GM21576 (cell line): ENCODE data around the gene FAM184A.

ENCODE experiments used
- ATAC-seq: cut with Tn5 transposase; IDR thresholded peaks from one replicate; pipeline ENCODE4 v1.9.1; 2021; ENCODE audit warnings: mild to moderate bottlenecking, moderate library complexity; ENCODE audit not compliant: unreplicated experiment

FAM184A gene

DNA sequence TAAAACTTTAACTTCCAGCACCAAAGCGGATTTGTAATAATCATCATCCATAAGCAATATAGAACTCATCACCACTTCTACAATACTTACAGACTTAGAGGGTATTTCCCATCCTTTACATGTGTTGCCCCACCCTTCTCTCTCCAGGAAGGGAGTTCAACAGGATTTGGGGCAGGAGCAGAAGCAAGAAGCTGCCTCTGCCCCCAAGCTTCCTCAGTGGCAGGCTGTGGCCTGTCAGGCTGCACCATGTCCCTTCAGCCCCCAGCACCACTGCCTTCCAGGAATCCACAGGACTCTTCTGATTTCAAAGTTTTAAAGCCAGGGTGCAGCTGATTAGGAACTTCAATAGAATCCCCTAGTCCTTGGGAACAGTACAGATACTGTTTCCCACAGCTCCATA is 106.8 kb downstream of the FAM184A start:
- no peak for ATAC-seq

DNA sequence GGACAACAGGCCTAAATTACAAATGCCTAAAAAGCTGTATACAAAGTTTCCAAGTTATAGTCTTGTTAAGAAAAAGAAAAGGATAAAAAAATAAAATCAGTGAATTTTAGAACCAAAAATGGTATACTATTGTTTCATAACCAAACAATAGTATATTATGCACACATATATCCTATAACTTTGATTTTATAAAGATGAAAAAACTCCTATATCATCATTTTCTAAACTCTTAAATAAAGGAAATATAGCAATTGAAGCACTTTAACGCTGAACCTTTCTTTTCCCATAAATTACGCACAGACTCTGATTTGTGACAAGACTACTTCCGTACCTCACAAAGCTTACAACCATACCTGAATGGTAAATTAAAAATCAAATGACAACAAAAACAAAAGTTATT is 107.6 kb downstream of the FAM184A start:
- ATAC-seq: no peak

DNA sequence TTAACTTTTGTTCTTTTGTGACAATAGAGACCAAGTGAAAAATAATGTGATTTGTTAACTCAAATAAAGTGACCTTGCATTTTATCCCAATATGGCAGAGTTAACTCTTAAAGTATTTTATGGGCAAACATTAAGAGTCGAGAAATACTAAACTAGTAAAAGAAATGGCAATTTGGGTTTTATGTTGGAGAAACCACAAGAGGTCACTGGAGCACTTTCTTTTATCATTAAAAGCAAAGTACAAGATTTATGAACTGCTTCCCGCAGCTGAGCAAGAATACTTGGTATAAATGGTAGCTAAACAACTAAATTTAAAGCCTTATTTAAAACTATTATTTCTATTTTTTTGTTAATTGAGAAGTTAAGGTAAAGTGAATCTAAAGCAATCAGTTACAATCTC is 110.0 kb downstream of the FAM184A start:
- ATAC-seq: no peak

DNA sequence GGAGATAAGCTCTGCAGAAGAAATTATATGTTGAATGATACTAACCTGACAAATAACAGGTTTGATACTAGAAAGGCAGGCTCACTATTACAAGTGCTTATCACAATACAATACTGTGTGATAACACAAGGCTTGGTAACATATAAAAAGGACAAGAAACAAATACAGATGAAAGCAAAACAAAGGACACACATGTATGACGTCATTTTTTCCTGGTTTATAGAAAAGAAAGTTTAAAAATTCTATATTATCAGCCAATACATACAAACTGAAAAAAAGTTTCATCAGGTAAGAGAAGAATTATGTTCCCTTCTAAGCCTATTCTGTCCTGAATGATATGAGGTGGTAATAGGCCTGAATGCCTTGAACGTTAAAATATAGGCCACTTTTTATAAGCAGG is 111.2 kb downstream of the FAM184A start:
- ATAC-seq: no peak

DNA sequence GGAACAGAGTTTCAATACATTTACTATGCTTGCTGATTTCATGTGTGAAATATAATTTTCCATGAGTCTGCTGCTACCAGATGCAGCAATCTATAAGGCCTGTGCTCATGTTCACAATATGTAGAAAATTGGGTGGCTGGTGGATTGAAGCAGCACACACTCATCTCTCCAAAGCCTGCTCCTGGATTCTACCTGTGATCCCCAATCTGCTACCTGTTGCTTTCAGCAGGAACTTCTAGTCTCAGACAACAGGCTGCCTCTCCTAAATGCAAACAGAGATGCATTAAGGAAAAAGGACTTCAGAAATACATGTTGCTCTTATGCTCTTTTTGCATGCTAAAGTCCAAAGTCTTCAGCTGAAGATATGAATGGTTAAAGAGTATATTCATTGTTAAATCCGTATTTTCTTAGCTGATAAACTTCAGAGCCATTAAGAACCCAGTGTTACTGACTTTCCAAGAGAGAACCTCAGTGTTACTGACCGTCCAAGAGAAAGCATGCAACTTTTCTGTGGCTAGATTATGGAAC is 112.6 kb downstream of the FAM184A start:
- no peak for ATAC-seq

DNA sequence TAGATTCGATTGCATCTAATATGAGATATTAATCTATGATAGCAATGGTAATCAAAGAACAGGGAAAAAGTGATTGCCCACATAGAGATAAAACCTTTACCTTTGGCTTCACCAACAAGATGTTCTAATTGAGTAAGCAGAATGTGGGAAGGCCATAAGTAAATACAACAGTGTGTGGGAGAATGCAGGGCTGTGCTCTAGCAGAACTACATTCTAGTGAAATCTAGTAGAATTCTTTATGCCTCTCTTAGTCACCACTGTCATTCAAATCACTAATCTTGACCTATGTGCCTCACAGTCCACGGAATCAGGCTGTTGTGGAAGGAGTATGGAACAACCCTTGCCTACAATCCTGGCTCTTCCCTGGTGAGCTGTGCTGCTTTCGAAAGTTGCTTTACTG is 113.1 kb downstream of the FAM184A start:
- ATAC-seq: no peak

DNA sequence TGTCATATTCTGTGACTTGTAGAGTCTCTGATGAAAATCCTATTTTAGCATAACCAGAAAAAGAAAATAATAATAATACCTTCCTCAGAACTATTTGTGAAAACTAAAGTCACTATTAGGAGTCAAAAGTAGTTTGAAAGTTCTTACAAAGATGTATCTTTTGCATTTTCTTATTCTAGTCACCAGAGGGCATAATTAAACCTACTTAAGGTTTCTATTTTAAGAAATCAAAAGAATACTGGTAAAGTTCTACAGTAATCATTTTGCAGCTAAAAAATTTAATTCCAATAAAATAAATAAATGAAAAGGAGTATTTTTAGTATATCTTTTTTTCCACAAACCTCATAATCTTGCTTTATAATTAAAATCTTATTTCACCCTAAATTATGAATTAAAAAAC is 115.5 kb downstream of the FAM184A start:
- ATAC-seq: no peak

DNA sequence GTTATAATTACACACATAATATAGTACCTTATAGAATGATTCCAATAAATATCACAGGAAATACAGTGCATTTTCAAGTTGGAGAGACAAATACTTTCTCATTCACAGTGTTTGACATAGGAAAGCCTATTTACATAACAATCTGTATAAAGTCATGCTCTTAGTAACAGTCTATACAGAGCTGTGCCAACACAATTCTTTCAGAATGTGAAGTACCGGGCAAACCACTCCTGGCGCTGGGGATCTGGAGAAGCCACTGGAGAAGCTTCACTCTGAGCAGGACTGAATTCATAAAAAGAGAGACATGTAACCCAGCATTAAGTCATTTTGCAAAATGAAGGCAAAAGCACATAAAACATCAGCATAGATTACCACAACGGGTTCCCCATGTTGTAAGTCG is 118.6 kb downstream of the FAM184A start:
- no peak for ATAC-seq

DNA sequence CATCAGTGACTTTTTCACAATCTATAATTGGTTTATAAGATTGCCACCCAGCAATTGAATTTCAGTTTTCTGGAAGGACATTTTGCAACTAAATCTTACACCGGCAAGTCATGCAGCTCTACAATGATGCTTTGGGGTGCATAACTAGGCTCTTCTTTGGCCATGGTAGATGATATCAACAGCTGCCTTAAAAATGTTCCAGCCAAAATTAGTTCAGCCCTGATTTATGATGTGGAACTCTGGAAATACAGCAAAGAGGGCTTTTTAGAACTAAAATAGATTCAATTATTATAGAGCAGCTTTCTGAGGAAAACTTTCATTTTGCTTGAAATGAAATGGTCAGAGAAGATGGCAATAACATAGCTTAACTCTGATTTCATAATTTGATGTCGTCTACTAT is 125.1 kb downstream of the FAM184A start:
- ATAC-seq: no peak

DNA sequence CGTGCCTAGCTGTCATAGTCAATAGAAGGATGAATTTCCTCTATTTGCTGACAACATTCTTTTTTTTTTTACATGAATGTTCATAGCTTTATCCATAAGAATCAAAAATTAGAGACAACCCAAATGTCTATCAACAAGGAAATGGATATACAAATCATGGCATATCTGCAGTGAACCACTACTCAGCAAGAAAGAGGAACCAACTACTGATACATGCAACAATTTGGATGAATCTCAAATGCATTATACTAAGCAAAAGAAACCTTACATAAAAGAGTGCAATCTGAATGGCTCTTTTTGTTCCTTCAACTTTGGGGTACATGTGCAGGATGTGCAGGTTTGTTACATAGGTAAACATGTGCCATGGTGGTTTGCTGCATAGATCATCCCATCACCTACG is 125.8 kb downstream of the FAM184A start:
- ATAC-seq: no peak

DNA sequence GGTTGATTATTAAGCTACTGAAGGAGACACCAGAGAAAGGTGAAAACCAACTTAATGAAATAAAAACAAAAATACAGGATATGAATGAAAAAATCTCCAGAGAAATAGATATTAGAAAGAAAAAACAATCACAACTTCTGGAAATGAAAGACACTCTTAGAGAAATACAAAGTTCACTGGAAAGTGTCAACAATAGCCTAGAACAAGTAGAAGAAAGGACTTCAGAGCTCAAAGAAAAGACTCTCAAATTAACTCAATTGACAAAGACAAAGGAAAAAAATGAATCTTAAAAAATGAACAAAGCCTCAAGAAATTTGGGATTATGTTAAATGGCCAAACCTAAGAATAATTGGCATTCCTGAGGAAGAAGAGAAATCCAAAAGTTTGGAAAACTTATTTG is 133.2 kb downstream of the FAM184A start:
- ATAC-seq: no peak

DNA sequence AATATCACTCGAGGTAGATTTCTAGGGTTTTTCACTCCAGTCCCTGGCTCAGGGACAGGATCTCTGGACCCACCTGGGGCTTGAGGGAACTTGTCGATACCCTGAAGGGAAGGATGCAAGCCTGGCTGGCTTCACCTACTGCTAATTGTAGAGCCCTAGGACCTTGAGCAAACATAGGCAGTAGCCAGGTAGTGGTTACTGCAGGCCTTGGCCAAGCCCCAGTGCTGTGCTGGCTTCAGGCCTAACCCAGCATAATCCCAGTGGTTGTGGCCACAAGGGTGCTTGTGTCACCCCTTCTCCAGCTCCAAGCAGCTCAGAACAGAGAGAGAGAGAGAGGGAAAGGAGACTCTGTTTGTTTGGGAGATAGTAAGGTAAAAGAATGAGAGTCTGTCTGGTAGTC is 137.7 kb downstream of the FAM184A start:
- no peak for ATAC-seq

DNA sequence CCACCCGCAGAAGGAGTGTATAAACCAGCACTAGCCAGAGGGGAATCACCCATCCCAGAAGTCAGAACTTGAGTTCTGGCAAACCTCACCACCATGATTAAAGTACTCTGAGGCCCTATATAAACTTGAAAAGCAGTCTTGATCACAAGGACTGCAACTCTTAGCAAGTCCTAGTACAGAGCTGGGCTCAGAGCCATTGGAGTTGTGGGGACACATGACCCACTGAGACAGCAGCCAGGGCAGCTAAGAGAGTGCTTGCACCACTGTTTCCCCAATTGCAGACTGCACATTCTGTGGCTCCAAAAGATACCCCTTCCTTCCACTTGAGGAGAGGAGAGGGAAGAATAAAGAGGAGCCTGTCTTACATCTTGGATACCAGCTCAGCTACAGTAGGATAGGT is 138.8 kb downstream of the FAM184A start:
- no peak for ATAC-seq

DNA sequence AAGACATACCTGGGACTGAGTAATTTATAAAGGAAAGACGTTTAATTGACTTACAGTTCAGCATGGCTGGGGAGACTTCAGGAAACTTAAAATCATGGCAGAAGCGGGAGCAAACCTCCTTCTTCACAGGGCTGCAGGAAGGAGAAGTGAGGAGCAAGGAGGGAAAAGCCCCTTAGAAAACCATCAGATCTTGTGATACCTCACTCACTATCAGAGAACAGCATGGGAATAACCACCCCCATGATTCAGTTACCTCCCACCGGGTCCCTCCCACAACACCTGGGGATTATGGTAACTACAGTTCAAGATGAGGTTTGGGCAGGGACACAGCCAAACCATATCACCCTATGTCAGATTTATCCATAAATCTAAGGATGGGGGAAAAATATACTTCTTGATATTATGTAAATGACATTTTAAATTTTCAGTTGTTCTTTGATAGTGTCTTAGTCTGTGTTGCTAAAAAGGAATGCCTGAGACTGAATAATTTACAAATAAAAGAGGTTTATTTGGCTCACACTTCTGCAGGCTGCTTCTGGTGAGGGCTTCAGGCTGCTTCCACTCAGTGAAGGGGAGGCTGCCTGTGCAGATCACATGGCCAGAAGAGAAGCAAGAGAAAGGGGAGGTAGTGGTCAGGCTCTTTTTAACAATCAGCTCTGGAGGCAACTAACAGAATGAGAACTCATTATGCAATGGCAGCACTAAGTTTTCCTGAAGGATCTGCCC is 142.3 kb downstream of the FAM184A start:
- ATAC-seq: no peak

DNA sequence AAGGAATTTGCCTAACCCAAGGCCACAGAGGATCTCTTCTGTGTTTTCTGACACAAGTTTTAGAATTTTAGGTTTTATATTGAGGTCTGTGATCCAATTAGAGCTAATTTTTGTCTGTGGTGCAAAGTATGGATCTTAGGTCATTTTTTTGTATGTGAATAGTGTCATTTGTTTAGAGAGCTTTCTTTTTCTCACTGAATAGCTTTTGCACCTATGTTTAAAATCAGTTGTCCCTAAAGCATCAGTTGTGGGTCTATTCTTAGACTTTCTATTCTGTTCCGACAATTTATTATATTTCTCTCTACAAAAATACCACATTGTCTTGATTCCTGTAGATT is 143.2 kb downstream of the FAM184A start:
- peak; percentile 1 for ATAC-seq

DNA sequence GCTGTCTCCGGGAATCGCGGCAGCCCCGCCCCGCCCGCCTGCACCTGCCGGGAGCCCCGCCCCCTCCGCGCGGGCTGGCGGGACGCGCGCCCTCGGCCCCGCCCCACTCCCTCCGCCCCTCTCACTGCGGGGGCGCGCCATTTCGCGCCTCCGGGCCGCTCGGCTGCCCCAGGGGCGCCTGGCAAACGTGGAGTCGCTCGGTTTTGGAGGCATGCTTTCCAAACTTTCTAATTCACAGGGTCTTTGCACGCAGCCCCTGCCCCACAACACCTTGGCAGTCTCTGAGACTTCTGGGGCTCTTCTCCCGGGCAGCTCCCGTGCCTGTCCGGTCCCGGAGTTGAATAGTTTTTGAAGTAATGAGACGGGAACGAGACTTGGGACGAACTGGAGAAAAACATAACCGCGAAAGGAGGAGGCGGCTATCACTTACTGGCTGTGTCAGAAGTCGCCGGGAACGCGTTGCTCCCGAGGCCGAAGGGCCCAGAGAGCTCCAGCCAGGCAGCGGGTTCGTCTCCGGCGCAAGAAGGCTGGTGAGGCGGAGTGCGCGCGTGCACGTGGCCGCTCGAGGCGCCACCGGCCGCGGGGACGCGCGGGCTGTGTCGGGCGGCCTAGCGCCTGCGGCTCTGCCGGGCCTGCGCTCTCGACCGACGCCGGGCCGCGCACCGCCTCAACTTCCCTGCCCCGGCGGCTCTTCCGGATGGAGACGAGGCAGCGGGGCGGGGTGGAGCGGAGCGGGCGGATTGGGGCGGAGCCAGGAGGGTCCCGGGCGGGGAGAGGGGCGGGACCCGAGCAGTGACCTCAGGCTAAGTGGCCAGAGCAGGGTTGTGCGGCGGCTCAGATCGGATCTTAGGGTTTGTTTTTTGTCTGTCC is 143.8 kb downstream of the FAM184A start, which contains the start of gene MCM9:
Gene MCM9 (minus strand): TSS at position 699 of the 870 bp plus-strand sequence. CDS start 3,436 bp downstream, outside the sequence.
- peak; percentile 94 for ATAC-seq

DNA sequence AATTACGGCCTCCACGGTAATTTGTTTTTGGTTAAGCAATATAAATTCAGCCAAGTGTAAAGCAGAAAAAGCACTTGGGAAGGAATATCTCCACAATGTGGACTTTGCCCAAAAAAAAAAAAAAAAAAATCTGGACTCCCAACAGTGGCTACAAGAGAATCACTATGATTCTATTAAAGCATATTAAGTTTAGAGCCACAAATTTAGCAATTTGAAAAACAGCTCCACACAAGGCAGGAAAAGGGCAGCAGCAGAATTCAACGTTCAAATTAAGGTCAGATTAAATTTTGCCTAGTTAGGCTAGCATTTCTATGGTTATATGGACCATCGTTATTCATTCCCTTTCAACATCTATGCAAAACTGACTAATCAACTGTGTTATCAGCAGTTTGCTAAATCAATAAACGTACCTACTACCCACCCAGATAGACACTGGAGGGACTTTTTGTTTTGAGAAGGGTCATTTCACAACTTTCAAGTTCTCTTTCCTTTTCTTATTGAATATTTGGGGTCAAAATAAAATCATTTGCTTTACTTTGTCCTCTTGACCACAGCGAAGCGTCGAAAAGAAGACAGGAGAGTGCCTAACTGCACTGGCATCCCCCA is 144.5 kb downstream of the FAM184A start:
- peak; percentile 1 for ATAC-seq

DNA sequence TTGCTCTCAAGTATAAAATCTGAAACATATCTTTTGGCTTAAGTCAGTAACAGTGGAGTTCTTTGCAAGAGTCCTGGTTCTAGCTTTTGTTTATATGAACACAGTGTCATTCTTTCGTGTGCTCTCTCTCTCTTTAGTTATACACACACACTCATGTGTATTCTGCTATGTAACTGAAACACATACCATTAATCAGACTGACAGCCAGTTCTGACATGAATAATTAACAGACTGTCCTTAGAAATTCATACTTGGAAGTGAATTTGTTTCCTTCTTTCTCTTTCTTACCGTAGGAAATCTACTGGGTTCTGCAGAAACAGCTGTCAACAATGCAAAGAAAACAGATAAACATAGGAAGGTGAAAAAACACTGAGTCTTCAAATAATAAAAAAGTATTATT is 146.0 kb downstream of the FAM184A start:
- ATAC-seq: no peak

DNA sequence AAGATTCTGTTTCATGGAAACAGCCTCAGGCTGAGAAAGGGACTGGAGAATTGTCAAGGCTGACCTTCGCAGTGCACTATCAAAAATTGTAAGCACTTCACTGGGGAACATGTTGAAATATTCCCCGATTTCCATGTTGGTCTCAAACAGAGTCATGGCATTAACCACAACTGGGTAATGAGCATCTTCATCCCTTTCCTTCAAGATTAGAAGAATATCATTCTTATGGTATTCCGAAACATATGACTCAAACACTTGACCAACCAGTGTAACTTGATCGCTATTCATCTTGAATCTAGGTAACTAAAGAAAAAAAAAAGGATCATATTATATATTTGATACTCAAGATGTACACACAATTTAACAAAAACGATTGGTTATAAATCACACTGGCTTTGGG is 147.0 kb downstream of the FAM184A start:
- ATAC-seq: no peak

DNA sequence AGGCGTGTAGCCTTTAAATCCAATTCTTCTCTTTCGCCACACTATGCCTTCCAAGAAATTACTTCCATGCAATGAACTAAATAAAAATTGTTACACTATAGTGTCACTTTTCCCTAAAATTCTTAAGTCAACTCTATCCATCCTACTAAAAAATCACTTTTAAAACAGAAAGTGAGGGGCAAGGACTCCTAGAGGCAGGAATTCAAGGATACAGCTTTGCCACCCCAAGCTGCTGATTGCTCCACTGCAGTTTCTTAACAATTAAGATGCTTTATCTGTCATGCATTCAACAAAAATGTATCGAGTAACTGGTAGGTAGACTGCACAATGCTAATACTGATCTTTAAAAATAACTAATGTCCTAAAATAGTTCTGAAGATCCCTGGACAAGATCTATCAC is 147.8 kb downstream of the FAM184A start:
- no peak for ATAC-seq

DNA sequence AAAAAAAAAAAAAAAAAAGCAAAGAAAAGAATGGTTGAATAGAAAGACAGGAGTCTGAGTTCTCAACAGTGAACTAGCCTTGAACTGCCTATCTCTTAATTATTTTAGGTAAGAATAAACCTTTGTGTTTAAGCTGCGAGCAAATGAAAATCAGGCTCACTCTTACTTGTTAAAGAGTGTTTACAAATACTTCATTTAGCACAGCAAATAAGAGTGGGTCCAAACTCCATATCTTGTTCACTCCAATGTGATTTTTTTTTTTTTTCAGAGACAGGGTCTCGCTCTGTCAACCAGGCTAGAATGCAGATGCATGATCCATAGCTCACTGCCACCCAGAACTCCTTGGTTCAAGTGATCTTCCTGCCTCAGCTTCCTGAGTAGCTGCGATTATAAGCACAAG is 155.4 kb downstream of the FAM184A start:
- ATAC-seq: no peak

DNA sequence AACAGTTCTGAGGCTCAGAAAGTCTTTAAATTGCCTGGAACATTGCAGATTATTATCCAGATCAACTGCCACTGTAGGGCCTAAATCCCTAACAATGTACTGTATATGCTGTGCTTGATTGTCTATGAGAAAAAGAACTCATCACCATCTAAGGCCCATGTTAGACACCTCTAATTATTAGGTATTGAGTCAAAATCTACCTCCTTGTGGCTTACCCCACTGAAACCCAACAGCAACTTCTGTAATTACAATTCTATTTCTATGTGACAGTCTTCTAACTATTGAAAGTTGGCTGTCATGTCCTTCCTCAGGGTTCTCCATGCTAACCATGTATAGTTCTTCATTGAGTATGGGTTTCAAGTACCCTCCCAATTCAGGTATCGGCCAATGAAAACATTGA is 157.4 kb downstream of the FAM184A start:
- ATAC-seq: no peak
